Measurements from ENCODE around the gene KATNAL1.

The KATNAL1 gene

GRCh38 chr13:30307194-30307970 is at the start of gene KATNAL1:
KATNAL1 (minus strand) TSS chr13:30307551; CDS start chr13:30283777, 23,774 bp downstream.
- POLR2A ChIA-PET: interaction anchor here (0.6 to 2.1 kb wide), 11 partner anchors 11 to 584 kb away, joined by 3 to 8 read pairs (median 3); partner anchors contain the start of gene HMGB1
- TF ChIP-seq L3MBTL2 (conservative IDR thresholded peaks at IDR 0.05): peak; percentile 94
- TF ChIP-seq LEF1 (IDR thresholded peaks at IDR 0.05; ENCODE audit: borderline replicate concordance): no peak
- CTCF ChIA-PET: no interaction called here
- DNase-seq (ENCODE audit: extremely low spot score): peak; percentile 75

GRCh38 chr13:30355839-30356238 is 48.5 kb upstream of the KATNAL1 start:
- DNase-seq (ENCODE audit: extremely low spot score): no peak
- TF ChIP-seq CTBP1 (IDR thresholded peaks at IDR 0.05; ENCODE audit: borderline replicate concordance) (no peak), FOXA1 (IDR thresholded peaks at IDR 0.05) (no peak), PKNOX1 (IDR thresholded peaks at IDR 0.05) (no peak), SP1 (IDR thresholded peaks at IDR 0.05) (no peak), ZNF384 (IDR thresholded peaks at IDR 0.05) (no peak), SUZ12 (IDR thresholded peaks at IDR 0.05) (no peak), BHLHE40 (IDR thresholded peaks at IDR 0.05; ENCODE audit: borderline replicate concordance) (no peak), FOXM1 (IDR thresholded peaks at IDR 0.05; ENCODE audit: borderline replicate concordance) (no peak), ELF4 (IDR thresholded peaks at IDR 0.05) (no peak), TARDBP (IDR thresholded peaks at IDR 0.05) (no peak), FOXK2 (IDR thresholded peaks at IDR 0.05) (no peak), LEF1 (IDR thresholded peaks at IDR 0.05; ENCODE audit: borderline replicate concordance) (no peak), NFRKB (IDR thresholded peaks at IDR 0.05) (no peak), ARNT (IDR thresholded peaks at IDR 0.05) (no peak), HDGF (IDR thresholded peaks at IDR 0.05; ENCODE audit: borderline replicate concordance) (no peak), L3MBTL2 (conservative IDR thresholded peaks at IDR 0.05) (no peak)
- ChIA-PET POLR2A (no interaction called here), CTCF (no interaction called here)

DNA sequence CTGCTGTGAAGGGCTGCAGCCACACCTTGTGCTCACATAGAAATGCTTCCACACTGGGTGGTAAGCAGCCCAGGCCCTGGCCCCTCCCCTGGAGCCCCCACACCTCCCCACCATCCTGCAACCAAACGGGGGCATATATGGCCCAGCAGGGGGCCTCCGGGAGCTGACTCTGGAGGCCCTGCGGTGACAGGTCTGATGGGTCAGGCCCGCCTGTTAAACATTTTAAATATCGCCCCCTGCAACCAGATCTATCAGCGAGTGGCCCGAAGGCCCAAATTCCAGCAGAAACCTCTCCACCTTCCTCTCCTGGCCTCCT is 48.0 kb upstream of the KATNAL1 start:
- TF ChIP-seq SUZ12 (IDR thresholded peaks at IDR 0.05): no peak
- TF ChIP-seq BHLHE40 (IDR thresholded peaks at IDR 0.05; ENCODE audit: borderline replicate concordance): no peak
- TF ChIP-seq TARDBP (IDR thresholded peaks at IDR 0.05): no peak
- no peak for TF ChIP-seq ZNF384 (IDR thresholded peaks at IDR 0.05)
- no peak for TF ChIP-seq SP1 (IDR thresholded peaks at IDR 0.05)
- TF ChIP-seq L3MBTL2 (conservative IDR thresholded peaks at IDR 0.05): no peak
- no peak for TF ChIP-seq FOXA1 (IDR thresholded peaks at IDR 0.05)
- no peak for TF ChIP-seq CTBP1 (IDR thresholded peaks at IDR 0.05; ENCODE audit: borderline replicate concordance)
- TF ChIP-seq ARNT (IDR thresholded peaks at IDR 0.05): no peak
- TF ChIP-seq ELF4 (IDR thresholded peaks at IDR 0.05): no peak
- TF ChIP-seq NFRKB (IDR thresholded peaks at IDR 0.05): no peak
- TF ChIP-seq FOXK2 (IDR thresholded peaks at IDR 0.05): no peak
- no peak for DNase-seq (ENCODE audit: extremely low spot score)
- ChIA-PET POLR2A (no interaction called here), CTCF (no interaction called here)

DNA sequence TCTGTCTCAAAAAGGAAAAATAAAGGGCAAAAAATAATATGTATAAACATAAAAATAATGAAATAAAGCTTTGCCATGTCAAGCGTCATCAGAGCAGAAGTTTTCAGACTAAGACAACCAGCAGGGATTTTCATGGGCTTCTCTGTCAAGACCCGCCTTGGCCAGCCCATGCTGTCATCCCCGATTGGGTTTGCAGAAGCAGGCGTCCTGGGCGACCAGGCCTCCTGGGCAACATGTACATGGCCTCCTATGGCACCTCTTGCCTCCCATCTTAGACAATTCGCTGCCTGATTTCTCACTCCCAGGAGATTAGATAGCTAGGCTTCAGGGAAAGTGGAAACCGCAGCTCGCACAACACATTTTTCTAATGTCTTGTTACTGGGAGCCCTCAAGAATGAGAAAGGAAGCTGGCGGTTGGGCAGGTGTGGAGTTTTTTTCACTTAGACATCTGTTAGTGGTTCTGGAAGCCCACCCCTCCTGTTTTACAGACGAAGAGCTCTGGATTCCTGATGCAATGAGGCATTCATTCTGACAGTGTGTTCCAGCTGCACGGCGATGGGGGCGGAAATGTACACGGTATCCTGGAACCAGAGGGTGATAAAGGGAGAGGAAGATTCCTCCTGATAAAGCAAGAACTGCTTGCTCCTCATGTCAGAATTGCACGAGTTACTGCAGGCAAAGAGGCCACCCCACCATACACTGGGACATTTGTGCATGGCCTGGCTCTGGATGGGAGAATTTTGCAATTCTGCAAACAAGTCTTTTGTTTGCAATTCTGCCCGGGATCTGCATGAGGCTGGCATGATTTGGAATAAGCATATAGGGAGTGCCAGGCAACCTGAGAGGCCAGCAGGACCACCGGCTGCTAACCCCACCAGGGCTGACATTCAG is 47.4 kb upstream of the KATNAL1 start:
- no peak for TF ChIP-seq FOXM1 (IDR thresholded peaks at IDR 0.05; ENCODE audit: borderline replicate concordance)
- no peak for TF ChIP-seq ELF4 (IDR thresholded peaks at IDR 0.05)
- TF ChIP-seq BHLHE40 (IDR thresholded peaks at IDR 0.05; ENCODE audit: borderline replicate concordance): no peak
- TF ChIP-seq SUZ12 (IDR thresholded peaks at IDR 0.05): no peak
- no peak for TF ChIP-seq LEF1 (IDR thresholded peaks at IDR 0.05; ENCODE audit: borderline replicate concordance)
- no peak for TF ChIP-seq FOXK2 (IDR thresholded peaks at IDR 0.05)
- no peak for TF ChIP-seq FOXA1 (IDR thresholded peaks at IDR 0.05)
- no peak for TF ChIP-seq ZNF384 (IDR thresholded peaks at IDR 0.05)
- no peak for TF ChIP-seq TARDBP (IDR thresholded peaks at IDR 0.05)
- no peak for TF ChIP-seq CTBP1 (IDR thresholded peaks at IDR 0.05; ENCODE audit: borderline replicate concordance)
- POLR2A ChIA-PET: no interaction called here
- no peak for DNase-seq (ENCODE audit: extremely low spot score)
- CTCF ChIA-PET: interaction anchor here (0.6 kb wide), 1 partner anchor 107 kb away, joined by 3 read pairs; no protein-coding TSS in a partner anchor

DNA sequence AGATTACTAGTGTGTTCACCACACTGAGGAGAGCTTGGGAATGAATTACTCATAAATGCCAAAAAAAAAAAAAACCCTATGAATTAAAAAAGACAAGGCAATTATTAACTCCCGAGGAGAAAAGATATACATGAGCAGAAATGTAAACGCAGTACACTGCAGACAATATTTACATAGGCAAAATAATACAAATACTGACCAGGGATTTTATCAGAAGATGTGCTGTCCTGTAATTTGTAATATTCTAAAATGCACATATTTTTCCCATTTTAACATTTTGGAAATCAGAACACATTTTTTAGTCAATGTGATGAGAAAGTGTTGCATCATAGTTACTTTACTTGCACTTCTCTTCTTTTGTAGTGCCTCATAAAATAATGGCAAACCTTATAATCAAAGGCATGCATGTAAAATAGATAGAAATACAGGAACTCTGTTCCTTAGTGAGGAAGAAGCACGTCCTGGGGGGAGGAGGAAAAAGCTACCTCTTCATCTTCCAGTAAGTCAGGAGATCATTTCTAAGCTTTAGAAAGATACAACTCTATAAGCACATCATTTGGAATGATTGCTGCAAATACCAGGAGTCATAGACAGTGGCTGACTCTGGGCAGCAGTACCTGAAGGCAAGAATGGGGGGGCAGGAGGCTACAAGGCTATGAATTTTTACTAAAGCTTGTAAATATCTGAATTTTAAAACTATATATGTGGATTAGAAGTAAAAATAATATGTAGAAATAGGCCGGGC is 46.3 kb upstream of the KATNAL1 start:
- TF ChIP-seq ELF4 (IDR thresholded peaks at IDR 0.05) (no peak), FOXK2 (IDR thresholded peaks at IDR 0.05) (no peak)
- CTCF ChIA-PET: interaction anchor here (0.6 kb wide), 1 partner anchor 108 kb away, joined by 3 read pairs; no protein-coding TSS in a partner anchor
- POLR2A ChIA-PET: no interaction called here
- no peak for DNase-seq (ENCODE audit: extremely low spot score)

DNA sequence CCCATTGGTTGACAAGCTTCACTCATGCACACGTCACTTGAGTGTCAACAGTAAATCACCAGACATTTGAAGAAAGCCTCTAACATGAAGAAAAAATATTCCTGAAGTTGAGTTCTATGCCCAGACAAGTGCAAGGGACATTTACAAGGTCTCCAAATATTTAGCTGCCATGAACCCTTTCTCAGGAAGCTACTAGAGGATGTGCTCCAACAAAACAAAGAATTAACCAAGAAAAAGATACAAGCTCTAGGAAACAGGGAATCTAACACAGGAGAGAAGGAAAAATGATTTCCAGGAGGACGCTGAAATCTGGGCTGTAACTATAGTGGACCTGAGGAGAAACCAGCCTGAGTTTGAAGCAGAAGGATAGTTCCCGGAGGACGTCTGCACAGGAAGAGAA is 45.7 kb upstream of the KATNAL1 start:
- ChIA-PET POLR2A (no interaction called here), CTCF (no interaction called here)
- no peak for DNase-seq (ENCODE audit: extremely low spot score)
- no peak for TF ChIP-seq NFRKB (IDR thresholded peaks at IDR 0.05)
- no peak for TF ChIP-seq BHLHE40 (IDR thresholded peaks at IDR 0.05; ENCODE audit: borderline replicate concordance)
- TF ChIP-seq FOXK2 (IDR thresholded peaks at IDR 0.05): no peak
- TF ChIP-seq ELF4 (IDR thresholded peaks at IDR 0.05): no peak
- no peak for TF ChIP-seq CTBP1 (IDR thresholded peaks at IDR 0.05; ENCODE audit: borderline replicate concordance)
- no peak for TF ChIP-seq ARNT (IDR thresholded peaks at IDR 0.05)
- no peak for TF ChIP-seq SUZ12 (IDR thresholded peaks at IDR 0.05)
- TF ChIP-seq PKNOX1 (IDR thresholded peaks at IDR 0.05): no peak
- no peak for TF ChIP-seq LEF1 (IDR thresholded peaks at IDR 0.05; ENCODE audit: borderline replicate concordance)

All from HEK293T (cell line).